ENCODE results near the gene GPSM1. TPM values are rescaled to one million over a fixed set of nuclear protein-coding genes. Genes with fewer than 3 reads are reported as not detected.

The GPSM1 gene
- total RNA-seq, 1 donor: 39.1 TPM

- TF ChIP-seq, protein P1, sequence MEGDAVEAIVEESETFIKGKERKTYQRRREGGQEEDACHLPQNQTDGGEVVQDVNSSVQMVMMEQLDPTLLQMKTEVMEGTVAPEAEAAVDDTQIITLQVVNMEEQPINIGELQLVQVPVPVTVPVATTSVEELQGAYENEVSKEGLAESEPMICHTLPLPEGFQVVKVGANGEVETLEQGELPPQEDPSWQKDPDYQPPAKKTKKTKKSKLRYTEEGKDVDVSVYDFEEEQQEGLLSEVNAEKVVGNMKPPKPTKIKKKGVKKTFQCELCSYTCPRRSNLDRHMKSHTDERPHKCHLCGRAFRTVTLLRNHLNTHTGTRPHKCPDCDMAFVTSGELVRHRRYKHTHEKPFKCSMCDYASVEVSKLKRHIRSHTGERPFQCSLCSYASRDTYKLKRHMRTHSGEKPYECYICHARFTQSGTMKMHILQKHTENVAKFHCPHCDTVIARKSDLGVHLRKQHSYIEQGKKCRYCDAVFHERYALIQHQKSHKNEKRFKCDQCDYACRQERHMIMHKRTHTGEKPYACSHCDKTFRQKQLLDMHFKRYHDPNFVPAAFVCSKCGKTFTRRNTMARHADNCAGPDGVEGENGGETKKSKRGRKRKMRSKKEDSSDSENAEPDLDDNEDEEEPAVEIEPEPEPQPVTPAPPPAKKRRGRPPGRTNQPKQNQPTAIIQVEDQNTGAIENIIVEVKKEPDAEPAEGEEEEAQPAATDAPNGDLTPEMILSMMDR (IDR thresholded peaks at IDR 0.05; ENCODE audit: extremely low read depth, low read depth, low read length): no peak
- Histone ChIP-seq H3K27me3 (ENCODE audit: insufficient read depth, low read length) (no peaks in the 10 kb centered on the region), H3K9me3 (ENCODE audit: low read depth, low read length) (no peaks in the 10 kb centered on the region), H3K4me1 (ENCODE audit: insufficient read depth, low read length) (peaks cover 3% of the 10 kb centered on the region), H2AFZ (ENCODE audit: low read length) (no peak overlapping the region), H3K36me3 (ENCODE audit: insufficient read depth, low read length) (no peaks in the 10 kb centered on the region), H3K4me3 (ENCODE audit: insufficient read depth, low read length) (no peak overlapping the region), H4K20me1 (ENCODE audit: insufficient read depth, low read length) (no peaks in the 10 kb centered on the region), H3K4me2 (ENCODE audit: insufficient read depth, low read length) (no peak overlapping the region), H3K27ac (ENCODE audit: low read depth, low read length) (no peak overlapping the region), H3K79me2 (ENCODE audit: insufficient read depth, low read length) (no peaks in the 10 kb centered on the region)
- DNase-seq (ENCODE audit: insufficient read length, low spot score, missing footprints): no peak
Observed at GRCh38 chr9:136287960-136288753, 39.2 kb upstream of the GPSM1 start.

- no peaks in the 10 kb centered on the region for H3K36me3 ChIP-seq (ENCODE audit: insufficient read depth, low read length)
- H3K4me1 ChIP-seq (ENCODE audit: insufficient read depth, low read length): no peaks in the 10 kb centered on the region
- H4K20me1 ChIP-seq (ENCODE audit: insufficient read depth, low read length): no peaks in the 10 kb centered on the region
- no peak overlapping the region for H3K27ac ChIP-seq (ENCODE audit: low read depth, low read length)
- no peaks in the 10 kb centered on the region for H3K27me3 ChIP-seq (ENCODE audit: insufficient read depth, low read length)
- no peak overlapping the region for H2AFZ ChIP-seq (ENCODE audit: low read length)
- H3K4me2 ChIP-seq (ENCODE audit: insufficient read depth, low read length): no peak overlapping the region
- DNase-seq (ENCODE audit: insufficient read length, low spot score, missing footprints): no peak
- no peaks in the 10 kb centered on the region for H3K79me2 ChIP-seq (ENCODE audit: insufficient read depth, low read length)
- no peaks in the 10 kb centered on the region for H3K9me3 ChIP-seq (ENCODE audit: low read depth, low read length)
- TF ChIP-seq, protein P1 (IDR thresholded peaks at IDR 0.05; ENCODE audit: extremely low read depth, low read depth, low read length): no peak
- H3K4me3 ChIP-seq (ENCODE audit: insufficient read depth, low read length): no peak overlapping the region
Observed at GRCh38 chr9:136289651-136290507, 37.5 kb upstream of the GPSM1 start.

- no peaks in the 10 kb centered on the region for H3K36me3 ChIP-seq (ENCODE audit: insufficient read depth, low read length)
- TF ChIP-seq, protein P1 (IDR thresholded peaks at IDR 0.05; ENCODE audit: extremely low read depth, low read depth, low read length): no peak
Observed at GRCh38 chr9:136290508-136291000, 36.8 kb upstream of the GPSM1 start.

More at GRCh38 chr9:136290508-136291000, 36.8 kb upstream of the GPSM1 start:
- Histone ChIP-seq H3K4me2 (ENCODE audit: insufficient read depth, low read length) (no peak overlapping the region), H3K79me2 (ENCODE audit: insufficient read depth, low read length) (no peaks in the 10 kb centered on the region), H4K20me1 (ENCODE audit: insufficient read depth, low read length) (no peaks in the 10 kb centered on the region), H2AFZ (ENCODE audit: low read length) (no peak overlapping the region), H3K27ac (ENCODE audit: low read depth, low read length) (no peak overlapping the region), H3K9me3 (ENCODE audit: low read depth, low read length) (no peaks in the 10 kb centered on the region), H3K27me3 (ENCODE audit: insufficient read depth, low read length) (no peaks in the 10 kb centered on the region), H3K4me1 (ENCODE audit: insufficient read depth, low read length) (no peaks in the 10 kb centered on the region), H3K4me3 (ENCODE audit: insufficient read depth, low read length) (no peak overlapping the region)
- no peak for DNase-seq (ENCODE audit: insufficient read length, low spot score, missing footprints)
